Endothelial cell (in vitro differentiated cells): Measurements from ENCODE around the gene GAPDH. TPM values are rescaled to one million over a fixed set of nuclear protein-coding genes. Genes with fewer than 3 reads are reported as not detected.
A peak's percentile ranks its signal among the peaks of the same experiment; 100 is the strongest.

Source experiments
- DNase-seq: peaks from one replicate; pipeline ENCODE4 v3.0.0; 2021; ENCODE audit warnings: low spot score
- H3K27ac Mint-ChIP-seq: one replicate; pipeline ENCODE4 v1.8.0; 2021; ENCODE audit warnings: mixed read lengths, inconsistent platforms; ENCODE audit not compliant: unreplicated experiment
- H3K27me3 Mint-ChIP-seq: one replicate; pipeline ENCODE4 v1.8.0; 2021; ENCODE audit warnings: mild to moderate bottlenecking, moderate library complexity, mixed read lengths, inconsistent platforms; ENCODE audit not compliant: unreplicated experiment
- H3K36me3 Mint-ChIP-seq: one replicate; pipeline ENCODE4 v1.8.0; 2021; ENCODE audit warnings: mild to moderate bottlenecking, low read depth, mixed read lengths, inconsistent platforms; ENCODE audit not compliant: unreplicated experiment
- H3K4me1 Mint-ChIP-seq: one replicate; pipeline ENCODE4 v1.8.0; 2021; ENCODE audit warnings: mild to moderate bottlenecking, mixed read lengths, inconsistent platforms; ENCODE audit not compliant: unreplicated experiment
- H3K4me3 Mint-ChIP-seq: one replicate; pipeline ENCODE4 v1.8.0; 2021; ENCODE audit warnings: mild to moderate bottlenecking, mixed read lengths, inconsistent platforms; ENCODE audit not compliant: unreplicated experiment
- H3K9me3 Mint-ChIP-seq: one replicate; pipeline ENCODE4 v1.8.0; 2021; ENCODE audit warnings: mixed read lengths, inconsistent platforms; ENCODE audit not compliant: unreplicated experiment
- total RNA-seq: library from RNA; stranded (reverse); fragmentation: NEBNext Ultra II Directional; extraction: Animal tissue kit (Norgen Biotek cat#: 25700); gene quantifications from one replicate; pipeline ENCODE4 v1.2.1, GENCODE V29; 2021; ENCODE audit not compliant: unreplicated experiment
- TF ChIP-seq, protein P1 (sequence below): fragments of 200-600 bp; sonication (generic); IDR thresholded peaks from one replicate; pipeline ENCODE4 v1.5.0; 2021; ENCODE audit warnings: antibody characterized with exemption; ENCODE audit not compliant: unreplicated experiment

The GAPDH gene
- total RNA-seq, 1 donor from 2014 or later: 2,393 TPM

DNA sequence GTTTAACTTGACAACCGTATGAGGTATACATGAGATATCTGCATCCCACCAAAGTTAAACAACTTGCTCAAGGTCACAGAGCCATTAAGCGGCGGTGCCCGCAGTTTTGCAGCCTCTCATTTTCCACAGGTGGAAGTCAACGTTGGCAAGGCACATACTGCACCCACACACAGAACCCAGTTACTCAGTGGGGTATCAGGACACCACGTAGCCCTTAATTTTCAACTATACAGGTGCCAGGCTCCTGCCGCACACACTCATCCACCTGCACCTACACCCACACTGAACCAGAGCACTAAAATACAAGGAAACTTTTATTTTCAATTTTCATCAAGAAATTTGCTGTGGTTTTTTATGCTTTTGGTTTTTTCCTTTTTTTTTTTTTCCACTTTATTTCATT, 35.5 kb downstream of the GAPDH start:
- Mint-ChIP-seq H3K4me3 (peak overlapping the region; percentile 79), H3K4me1 (peaks cover 10% of the 10 kb centered on the region), H3K36me3 (peaks cover 43% of the 10 kb centered on the region), H3K27me3 (peaks cover 11% of the 10 kb centered on the region), H3K9me3 (no peaks in the 10 kb centered on the region), H3K27ac (no peak overlapping the region)
- no peak for DNase-seq
- TF ChIP-seq, protein P1, sequence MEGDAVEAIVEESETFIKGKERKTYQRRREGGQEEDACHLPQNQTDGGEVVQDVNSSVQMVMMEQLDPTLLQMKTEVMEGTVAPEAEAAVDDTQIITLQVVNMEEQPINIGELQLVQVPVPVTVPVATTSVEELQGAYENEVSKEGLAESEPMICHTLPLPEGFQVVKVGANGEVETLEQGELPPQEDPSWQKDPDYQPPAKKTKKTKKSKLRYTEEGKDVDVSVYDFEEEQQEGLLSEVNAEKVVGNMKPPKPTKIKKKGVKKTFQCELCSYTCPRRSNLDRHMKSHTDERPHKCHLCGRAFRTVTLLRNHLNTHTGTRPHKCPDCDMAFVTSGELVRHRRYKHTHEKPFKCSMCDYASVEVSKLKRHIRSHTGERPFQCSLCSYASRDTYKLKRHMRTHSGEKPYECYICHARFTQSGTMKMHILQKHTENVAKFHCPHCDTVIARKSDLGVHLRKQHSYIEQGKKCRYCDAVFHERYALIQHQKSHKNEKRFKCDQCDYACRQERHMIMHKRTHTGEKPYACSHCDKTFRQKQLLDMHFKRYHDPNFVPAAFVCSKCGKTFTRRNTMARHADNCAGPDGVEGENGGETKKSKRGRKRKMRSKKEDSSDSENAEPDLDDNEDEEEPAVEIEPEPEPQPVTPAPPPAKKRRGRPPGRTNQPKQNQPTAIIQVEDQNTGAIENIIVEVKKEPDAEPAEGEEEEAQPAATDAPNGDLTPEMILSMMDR: no peak

DNA sequence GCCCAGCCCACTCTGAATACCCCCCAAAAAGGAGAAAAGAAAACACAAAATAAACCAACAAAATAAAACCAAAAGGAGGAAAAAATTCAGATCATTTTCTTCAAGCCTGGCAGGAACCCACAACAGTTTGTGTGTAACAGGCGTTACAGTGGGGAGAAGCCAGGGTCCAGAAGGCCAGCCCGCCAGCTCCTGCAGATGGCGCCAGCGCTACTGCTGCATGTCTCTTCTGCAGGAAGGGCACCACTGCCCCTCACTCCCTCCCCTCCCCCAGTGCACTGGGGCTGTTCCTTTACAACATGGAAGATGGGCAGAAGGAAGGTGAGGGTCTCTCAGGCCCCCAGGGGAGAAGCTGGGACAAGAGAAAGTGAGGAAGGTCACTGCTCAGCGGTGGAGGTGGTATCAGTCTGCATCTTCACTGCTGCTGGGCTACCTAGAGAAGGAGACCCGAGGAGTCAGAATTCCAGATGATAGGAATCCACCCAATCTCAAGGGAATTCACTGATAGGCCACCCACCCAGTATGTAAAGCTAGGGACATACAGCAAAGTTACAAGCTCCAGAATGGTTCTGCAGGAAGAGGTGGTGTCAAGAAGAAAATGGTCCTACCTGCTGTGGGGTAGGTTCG, 36.1 kb downstream of the GAPDH start:
- peaks cover 11% of the 10 kb centered on the region for H3K27me3 Mint-ChIP-seq
- peak; percentile 75 for DNase-seq
- H3K27ac Mint-ChIP-seq: no peak overlapping the region
- no peak overlapping the region for H3K4me3 Mint-ChIP-seq
- peaks cover 49% of the 10 kb centered on the region for H3K36me3 Mint-ChIP-seq
- peaks cover 10% of the 10 kb centered on the region for H3K4me1 Mint-ChIP-seq
- TF ChIP-seq, protein P1: no peak
- H3K9me3 Mint-ChIP-seq: no peaks in the 10 kb centered on the region

- Mint-ChIP-seq H3K36me3 (peaks cover 55% of the 10 kb centered on the region), H3K4me3 (peak overlapping the region; percentile 60), H3K4me1 (peaks cover 1% of the 10 kb centered on the region), H3K27me3 (peaks cover 10% of the 10 kb centered on the region), H3K9me3 (no peaks in the 10 kb centered on the region), H3K27ac (peak overlapping the region; percentile 84)
- DNase-seq: no peak
- TF ChIP-seq, protein P1: no peak
Observed at GRCh38 chr12:6573001-6573400, 38.7 kb downstream of the GAPDH start.

DNA sequence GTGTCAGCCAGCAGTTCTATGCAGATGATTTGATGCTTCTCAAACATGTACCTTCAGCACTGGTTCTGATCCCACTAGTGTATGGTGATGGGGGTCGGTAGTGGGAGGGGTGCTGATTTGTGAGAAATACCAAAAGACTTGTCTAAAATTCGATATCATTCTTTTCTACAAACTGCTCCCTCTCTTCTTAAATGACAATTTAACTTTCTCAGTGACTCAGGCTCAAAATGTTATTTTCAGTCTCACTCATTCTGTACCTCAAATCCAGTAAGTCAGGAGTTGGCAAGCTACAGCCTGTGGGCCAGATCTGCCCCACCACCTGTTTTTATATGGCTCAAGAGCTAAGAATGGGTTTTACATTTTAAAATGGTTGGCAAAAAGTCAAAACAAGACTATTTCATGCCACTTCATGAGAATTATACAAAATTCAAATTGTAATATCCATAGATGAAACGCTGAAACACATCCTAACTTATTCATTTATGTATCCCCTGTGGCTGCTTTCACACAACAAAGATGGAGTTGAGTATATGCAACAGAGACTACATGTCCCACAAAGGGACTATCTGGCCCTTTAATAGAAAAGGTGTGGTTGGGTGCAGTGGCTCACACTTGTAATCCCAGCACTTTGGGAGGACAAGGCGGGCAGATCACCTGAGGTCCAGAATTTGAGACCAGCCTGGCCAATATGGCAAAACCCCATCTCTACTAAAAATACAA, 40.4 kb downstream of the GAPDH start:
- DNase-seq: no peak
- no peak overlapping the region for H3K27ac Mint-ChIP-seq
- H3K9me3 Mint-ChIP-seq: no peaks in the 10 kb centered on the region
- no peak overlapping the region for H3K4me3 Mint-ChIP-seq
- H3K4me1 Mint-ChIP-seq: no peaks in the 10 kb centered on the region
- TF ChIP-seq, protein P1: no peak
- peaks cover 64% of the 10 kb centered on the region for H3K36me3 Mint-ChIP-seq
- peaks cover 5% of the 10 kb centered on the region for H3K27me3 Mint-ChIP-seq

DNA sequence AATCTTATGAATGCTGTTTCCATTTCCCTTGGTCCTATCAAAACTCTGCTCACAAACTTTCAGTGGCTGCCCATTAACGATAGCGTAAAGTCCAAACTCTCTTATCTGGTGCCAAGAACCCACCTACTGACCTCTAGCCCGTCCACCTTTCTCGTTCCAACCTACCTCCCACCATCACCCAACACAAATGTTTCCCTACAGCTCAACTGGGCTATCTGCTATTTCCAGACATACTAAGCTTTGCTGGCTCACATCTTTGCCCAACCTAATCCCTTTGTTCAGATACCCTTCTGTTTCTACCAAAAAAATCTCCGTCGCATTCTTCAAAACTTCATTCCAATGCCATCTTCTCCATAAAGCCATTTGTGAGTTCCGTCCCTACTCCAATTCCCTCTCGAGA, 41.3 kb downstream of the GAPDH start:
- Mint-ChIP-seq H3K9me3 (no peaks in the 10 kb centered on the region), H3K27ac (no peak overlapping the region), H3K4me1 (no peaks in the 10 kb centered on the region), H3K4me3 (peak overlapping the region; percentile 26), H3K27me3 (peaks cover 4% of the 10 kb centered on the region), H3K36me3 (peaks cover 55% of the 10 kb centered on the region)
- TF ChIP-seq, protein P1: no peak
- DNase-seq: no peak
